MM.1S (cell line): ENCODE data around the gene CYTIP.
"Not testable (repeated sequence)": the region's sequence is repeated elsewhere in the genome, so short reads cannot be mapped to it uniquely, and the experiment has no call there.

ENCODE experiments used
- CTCF ChIP-seq: fragments of 300-600 bp; sonication (generic); IDR thresholded peaks from 2 replicates; pipeline ENCODE4 v1.5.1; 2016; ENCODE audit warnings: antibody characterized with exemption, low read length, mixed read lengths
- EZH2 ChIP-seq: fragments of 300-600 bp; sonication (generic); optimal IDR thresholded peaks from 2 replicates; pipeline ENCODE3; 2017; ENCODE audit warnings: low read depth, mild to moderate bottlenecking, antibody characterized with exemption, low read length, mixed read lengths
- EZH2phosphoT487 ChIP-seq: fragments of 300-600 bp; sonication (generic); IDR thresholded peaks from 2 replicates; pipeline ENCODE4 v1.6.1; 2018; ENCODE audit warnings: antibody characterized with exemption, low read length

GRCh38 chr2:157405398-157405797 is 38.5 kb downstream of the CYTIP start:
- TF ChIP-seq CTCF, EZH2, EZH2phosphoT487: not testable (repeated sequence)
